HG03354 (cell line): ENCODE results near the gene MEPE.
A peak's percentile ranks its signal among the peaks of the same experiment; 100 is the strongest.
"Not testable (repeated sequence)": the region's sequence is repeated elsewhere in the genome, so short reads cannot be mapped to it uniquely, and the experiment has no call there.

Experiments used
- ATAC-seq: cut with Tn5 transposase; IDR thresholded peaks from one replicate; pipeline ENCODE4 v1.9.1; 2021; ENCODE audit warnings: mild to moderate bottlenecking; ENCODE audit not compliant: unreplicated experiment, poor library complexity, severe bottlenecking

Gene MEPE

GRCh38 chr4:87872028-87872427 is 39.3 kb downstream of the MEPE start:
- ATAC-seq, result no peak

- ATAC-seq, result no peak
These were observed 42.4 kb downstream of the MEPE start for GRCh38 chr4:87875191-87875590.

- ATAC-seq, result no peak
These were observed 47.3 kb downstream of the MEPE start for GRCh38 chr4:87880106-87880505.

- no peak for ATAC-seq
These were observed 48.3 kb downstream of the MEPE start for GRCh38 chr4:87881115-87881514.

- no peak for ATAC-seq
These were observed 49.6 kb downstream of the MEPE start for GRCh38 chr4:87882321-87882720.

GRCh38 chr4:87882861-87883260 is 50.1 kb downstream of the MEPE start:
- no peak for ATAC-seq

GRCh38 chr4:87884976-87885549 is 52.3 kb downstream of the MEPE start:
- no peak for ATAC-seq

- ATAC-seq, result no peak
These were observed 53.3 kb downstream of the MEPE start for GRCh38 chr4:87886083-87886482.

- not testable (repeated sequence) for ATAC-seq
These were observed 58.0 kb downstream of the MEPE start for GRCh38 chr4:87890753-87891152.

GRCh38 chr4:87895964-87896621 is 63.3 kb downstream of the MEPE start:
- peak; percentile 58 for ATAC-seq
